Suprapubic skin (tissue), 4 donors: ENCODE measurements around the gene CHST5. TPM values are rescaled to one million over a fixed set of nuclear protein-coding genes. Genes with fewer than 3 reads are reported as not detected.
A peak's percentile ranks its signal among the peaks of the same experiment; 100 is the strongest.
"Not testable (repeated sequence)": the region's sequence is repeated elsewhere in the genome, so short reads cannot be mapped to it uniquely, and the experiment has no call there.

Experiments
- DNase-seq, 2 donors: peaks; one replicate each; pipeline ENCODE4 v3.0.0-alpha.2; 2019; ENCODE audit warnings: low spot score in 2 of 2
- H3K27ac ChIP-seq: fragments of 200-600 bp; sonication (generic); one replicate; pipeline ENCODE4 v1.5.1; 2019
- H3K27me3 ChIP-seq: fragments of 200-600 bp; sonication (generic); one replicate; pipeline ENCODE4 v1.5.1; 2019
- H3K36me3 ChIP-seq: fragments of 200-600 bp; sonication (generic); one replicate; pipeline ENCODE4 v1.5.1; 2019
- H3K4me1 ChIP-seq: fragments of 200-600 bp; sonication (generic); one replicate; pipeline ENCODE4 v1.5.1; 2019
- H3K4me3 ChIP-seq: fragments of 200-600 bp; sonication (generic); one replicate; pipeline ENCODE4 v1.5.1; 2019; ENCODE audit warnings: mild to moderate bottlenecking
- H3K9me3 ChIP-seq: fragments of 200-600 bp; sonication (generic); one replicate; pipeline ENCODE4 v1.5.1; 2019
- EP300 ChIP-seq: sonication (generic); formaldehyde crosslinking; IDR thresholded peaks from one replicate; pipeline ENCODE4 v1.6.1; 2017; ENCODE audit warnings: antibody characterized with exemption
- POLR2A ChIP-seq, 2 donors: fragments of 450-650 bp; IDR thresholded peaks; one replicate each; pipeline ENCODE4 v1.6.1; 2017; ENCODE audit warnings: antibody characterized with exemption in 2 of 2, mild to moderate bottlenecking in 2 of 2, moderate library complexity in 2 of 2
- POLR2AphosphoS5 ChIP-seq, 3 donors: sonication (generic); formaldehyde crosslinking; IDR thresholded peaks; one replicate each; pipeline ENCODE4 v1.6.1; 2017; ENCODE audit warnings: antibody characterized with exemption in 3 of 3
- WGBS: methylation state at CpG from one replicate; pipeline ENCODE4 v1.1.5; 2018; 5-methylcytosine and 5-hydroxymethylcytosine counted together
- total RNA-seq, 4 donors: library from RNA; depleted of rRNA; stranded (reverse); fragments of >200 nt; gene quantifications; one replicate each; pipeline ENCODE4 v1.1.0, GENCODE V29; 2016
- TF ChIP-seq, protein P1 (sequence below), 2 donors: fragments of 200-600 bp in 1 of 2; fragments of 450-650 bp in 1 of 2; sonication (generic) in 1 of 2; IDR thresholded peaks; one replicate each; pipeline ENCODE4 v1.5.1; 2016 to 2019; ENCODE audit warnings: antibody characterized with exemption in 2 of 2, mild to moderate bottlenecking in 1 of 2, moderate library complexity in 1 of 2

Gene CHST5
- total RNA-seq, 4 donors from 2014 or later: 0.31 to 0.56 TPM; not detected in 2

- H3K4me3 ChIP-seq: peak overlapping the region; percentile 68
- H3K27ac ChIP-seq: peak overlapping the region; percentile 73
- TF ChIP-seq, protein P1, sequence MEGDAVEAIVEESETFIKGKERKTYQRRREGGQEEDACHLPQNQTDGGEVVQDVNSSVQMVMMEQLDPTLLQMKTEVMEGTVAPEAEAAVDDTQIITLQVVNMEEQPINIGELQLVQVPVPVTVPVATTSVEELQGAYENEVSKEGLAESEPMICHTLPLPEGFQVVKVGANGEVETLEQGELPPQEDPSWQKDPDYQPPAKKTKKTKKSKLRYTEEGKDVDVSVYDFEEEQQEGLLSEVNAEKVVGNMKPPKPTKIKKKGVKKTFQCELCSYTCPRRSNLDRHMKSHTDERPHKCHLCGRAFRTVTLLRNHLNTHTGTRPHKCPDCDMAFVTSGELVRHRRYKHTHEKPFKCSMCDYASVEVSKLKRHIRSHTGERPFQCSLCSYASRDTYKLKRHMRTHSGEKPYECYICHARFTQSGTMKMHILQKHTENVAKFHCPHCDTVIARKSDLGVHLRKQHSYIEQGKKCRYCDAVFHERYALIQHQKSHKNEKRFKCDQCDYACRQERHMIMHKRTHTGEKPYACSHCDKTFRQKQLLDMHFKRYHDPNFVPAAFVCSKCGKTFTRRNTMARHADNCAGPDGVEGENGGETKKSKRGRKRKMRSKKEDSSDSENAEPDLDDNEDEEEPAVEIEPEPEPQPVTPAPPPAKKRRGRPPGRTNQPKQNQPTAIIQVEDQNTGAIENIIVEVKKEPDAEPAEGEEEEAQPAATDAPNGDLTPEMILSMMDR (IDR thresholded peaks at IDR 0.05): no peak
- TF ChIP-seq POLR2A (IDR thresholded peaks at IDR 0.05) (no peak), POLR2AphosphoS5 (IDR thresholded peaks at IDR 0.05) (no peak), EP300 (no peak)
- H3K36me3 ChIP-seq: no peaks in the 10 kb centered on the region
- H3K4me1 ChIP-seq: peaks cover 24% of the 10 kb centered on the region
- DNase-seq: no peak
- H3K27me3 ChIP-seq: no peaks in the 10 kb centered on the region
- no peaks in the 10 kb centered on the region for H3K9me3 ChIP-seq
- 52% methylated on average over 16 of the region's 16 CpGs for WGBS
These were observed 20.6 kb upstream of the CHST5 start for GRCh38 chr16:75556431-75556950.

DNA sequence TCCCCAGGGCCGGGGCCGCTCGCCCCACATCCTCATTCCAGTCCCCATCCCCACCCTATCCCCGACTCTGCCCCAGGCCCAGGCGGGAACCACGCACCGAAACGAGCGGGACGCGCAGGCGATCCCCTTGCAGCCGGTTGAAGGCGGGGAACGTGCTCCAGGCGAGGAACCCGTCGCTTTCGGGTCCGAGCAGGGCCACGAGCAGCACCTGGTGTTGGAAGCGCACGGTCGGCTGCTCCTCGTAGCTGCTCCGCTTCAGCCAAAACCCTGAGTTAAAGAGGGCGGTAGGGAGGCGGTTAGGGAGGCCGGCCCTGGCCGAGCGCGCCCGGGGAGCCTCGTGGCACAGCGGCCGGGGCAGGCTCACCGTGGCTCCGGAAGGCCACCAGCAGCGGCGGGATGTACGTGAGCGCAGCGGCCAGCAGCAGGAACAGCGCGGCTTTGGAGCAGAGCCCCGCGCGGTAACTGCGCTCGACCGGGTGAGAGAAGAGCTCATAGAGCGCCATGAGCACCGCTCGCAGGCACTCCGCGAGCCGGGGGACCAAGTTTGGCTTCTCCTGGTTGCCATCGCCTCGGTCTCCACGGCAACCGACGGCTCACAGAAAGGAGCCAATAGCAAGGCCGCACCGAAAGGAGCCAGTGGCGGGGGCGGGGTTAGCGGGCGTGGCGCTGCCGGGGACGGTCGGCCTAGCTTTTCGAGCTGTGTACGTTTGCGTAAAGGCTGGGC is 20.0 kb upstream of the CHST5 start, which contains the start of gene TMEM231:
TMEM231 (minus strand) TSS at position 546 of the 724 bp plus-strand sequence; CDS start at position 503, 43 bp downstream.
- Histone ChIP-seq H3K27me3 (no peaks in the 10 kb centered on the region), H3K4me1 (peaks cover 24% of the 10 kb centered on the region), H3K4me3 (peak within 1 kb of the TSS; percentile 68), H3K27ac (peak within 1 kb of the TSS; percentile 73), H3K9me3 (no peaks in the 10 kb centered on the region), H3K36me3 (no peaks in the 10 kb centered on the region)
- TF ChIP-seq, protein P1 (IDR thresholded peaks at IDR 0.05): no peak
- 0% methylated on average over 45 of the region's 75 CpGs for WGBS
- peak; percentile 98 to 99 for DNase-seq

- TF ChIP-seq, protein P1 (IDR thresholded peaks at IDR 0.05): no peak
- no peak for TF ChIP-seq POLR2A (IDR thresholded peaks at IDR 0.05)
- TF ChIP-seq EP300: no peak
- no peak for TF ChIP-seq POLR2AphosphoS5 (IDR thresholded peaks at IDR 0.05)
These were observed 19.4 kb upstream of the CHST5 start for GRCh38 chr16:75555213-75555706.

DNA sequence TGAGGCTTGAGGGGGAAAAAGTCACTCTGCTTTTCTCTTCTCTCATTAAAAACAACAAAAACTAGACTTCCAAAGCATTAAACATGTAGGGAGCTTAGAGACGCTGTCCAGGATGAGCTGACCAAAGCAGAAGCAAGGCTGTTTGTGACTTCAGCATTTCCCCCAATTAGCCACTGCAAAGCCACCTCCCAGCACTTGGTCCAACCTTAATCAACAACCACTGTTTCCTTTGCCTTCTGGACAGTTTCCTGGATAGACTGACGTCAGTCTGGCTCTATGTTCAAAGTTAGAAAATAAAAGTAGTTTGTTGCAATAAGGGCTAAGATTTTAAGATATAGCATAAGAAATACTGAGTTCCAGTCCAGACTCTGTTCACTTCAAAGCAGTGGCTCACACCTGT is 17.0 kb upstream of the CHST5 start:
- Histone ChIP-seq H3K27ac (no peak overlapping the region), H3K4me1 (peaks cover 21% of the 10 kb centered on the region), H3K9me3 (no peaks in the 10 kb centered on the region), H3K27me3 (no peaks in the 10 kb centered on the region), H3K4me3 (no peak overlapping the region), H3K36me3 (no peaks in the 10 kb centered on the region)
- no peak for TF ChIP-seq POLR2A (IDR thresholded peaks at IDR 0.05)
- TF ChIP-seq, protein P1 (IDR thresholded peaks at IDR 0.05): no peak
- 65% methylated on average over 2 of the region's 2 CpGs for WGBS
- no peak for DNase-seq

More at GRCh38 chr16:75555213-75555706, 19.4 kb upstream of the CHST5 start:
- no peaks in the 10 kb centered on the region for H3K9me3 ChIP-seq
- no peaks in the 10 kb centered on the region for H3K27me3 ChIP-seq
- peak overlapping the region; percentile 73 for H3K27ac ChIP-seq
- peaks cover 24% of the 10 kb centered on the region for H3K4me1 ChIP-seq
- no peaks in the 10 kb centered on the region for H3K36me3 ChIP-seq
- under 1% methylated on average over 9 of the region's 26 CpGs for WGBS
- DNase-seq: peak; percentile 79 to 83
- H3K4me3 ChIP-seq: peak overlapping the region; percentile 68

GRCh38 chr16:75550211-75550662 is 14.3 kb upstream of the CHST5 start:
- TF ChIP-seq, protein P1 (IDR thresholded peaks at IDR 0.05): peak in 1 of 2 donors; percentile 30
- no peak for TF ChIP-seq POLR2AphosphoS5 (IDR thresholded peaks at IDR 0.05)
- Histone ChIP-seq H3K4me3 (peak overlapping the region; percentile 16), H3K27ac (peak overlapping the region; percentile 55), H3K27me3 (no peaks in the 10 kb centered on the region), H3K36me3 (no peaks in the 10 kb centered on the region), H3K4me1 (peaks cover 7% of the 10 kb centered on the region), H3K9me3 (no peaks in the 10 kb centered on the region)
- 58% methylated on average over 7 of the region's 7 CpGs for WGBS
- no peak for DNase-seq

GRCh38 chr16:75548456-75548855 is 12.5 kb upstream of the CHST5 start:
- 96% methylated on average over 9 of the region's 9 CpGs for WGBS
- not testable (repeated sequence) for H3K27me3 ChIP-seq, H3K27ac ChIP-seq, H3K36me3 ChIP-seq, H3K9me3 ChIP-seq, H3K4me3 ChIP-seq, DNase-seq, H3K4me1 ChIP-seq
